Panc1 (cell line): Measurements from ENCODE around the gene LRRC8E. TPM values are rescaled to one million over a fixed set of nuclear protein-coding genes. Genes with fewer than 3 reads are reported as not detected.

ENCODE experiments used
- ATAC-seq: fragments of 200-7000 bp; cut with Tn5 transposase; 2 replicates; pipeline ENCODE4 v1.9.1; 2020; ENCODE audit warnings: mild to moderate bottlenecking, moderate library complexity
- BruUV-seq: library from RNA; stranded (reverse); fragments of 400-500 nt; replicated peaks from 2 replicates; lab custom pipeline; 2021; lab: Mats Ljungman, UMichigan
- CTCF ChIA-PET: fragments of 300-600 bp; sonication (Branson Sonifier 250); formaldehyde crosslinking; loops from one replicate; lab custom pipeline; 2022; ENCODE audit warnings: antibody characterized with exemption; lab: Charles Lee
- POLR2A ChIA-PET: fragments of 300-600 bp; sonication (Branson Sonifier 250); formaldehyde crosslinking; loops from one replicate; lab custom pipeline; 2022; ENCODE audit warnings: antibody characterized with exemption; lab: Charles Lee
- DNase-seq: peaks from one replicate; pipeline ENCODE4 v3.0.0-alpha.2; 2010; ENCODE audit warnings: low read depth, low spot score
- H3K27ac ChIP-seq: 2 replicates; pipeline ENCODE4 v1.5.1; 2011; ENCODE audit warnings: mild to moderate bottlenecking, low read length, inconsistent platforms
- H3K27me3 ChIP-seq: fragments of 200-500 bp; sonication (Bioruptor generic); 2 replicates; pipeline ENCODE4 v1.6.0; 2014; ENCODE audit warnings: low read length, inconsistent platforms; ENCODE audit not compliant: control insufficient read depth, insufficient read depth
- H3K36me3 ChIP-seq: fragments of 200-500 bp; sonication (Bioruptor generic); 2 replicates; pipeline ENCODE4 v1.5.1; 2014; ENCODE audit warnings: inconsistent platforms, mild to moderate bottlenecking, low read length, moderate library complexity; ENCODE audit not compliant: control insufficient read depth, insufficient read depth
- H3K4me1 ChIP-seq: 2 replicates; pipeline ENCODE4 v1.5.1; 2011; ENCODE audit warnings: inconsistent platforms, mild to moderate bottlenecking, low read length, moderate library complexity; ENCODE audit not compliant: control insufficient read depth, insufficient read depth
- H3K4me3 ChIP-seq, 2 experiments: 2 replicates each; pipeline ENCODE4 v1.5.1; 2011 to 2012; ENCODE audit warnings: low read depth in 2 of 2, low read length in 2 of 2, mild to moderate bottlenecking in 2 of 2, inconsistent platforms in 1 of 2, moderate library complexity in 1 of 2
- H3K9me3 ChIP-seq: fragments of 200-500 bp; sonication (Bioruptor generic); 2 replicates; pipeline ENCODE4 v1.5.1; 2014; ENCODE audit warnings: low read depth, mild to moderate bottlenecking, inconsistent platforms, low read length, moderate library complexity; ENCODE audit not compliant: control insufficient read depth, insufficient read depth
- CTCF ChIP-seq: fragments of 450-650 bp; IDR thresholded peaks from 2 replicates; pipeline ENCODE4 v1.5.1; 2017; ENCODE audit warnings: mild to moderate bottlenecking
- POLR2AphosphoS5 ChIP-seq: IDR thresholded peaks from 2 replicates; pipeline ENCODE4 v1.6.1; 2012; ENCODE audit warnings: mild to moderate bottlenecking, low read depth, low read length, moderate library complexity
- REST ChIP-seq, 2 experiments: IDR thresholded peaks; 2 replicates each; pipeline ENCODE4 v1.6.1; 2011 to 2012; ENCODE audit warnings: low read depth in 2 of 2, control low read depth in 1 of 2, low read length in 1 of 2, mild to moderate bottlenecking in 1 of 2, moderate library complexity in 1 of 2; ENCODE audit not compliant: insufficient read depth in 1 of 2
- SIN3A ChIP-seq: IDR thresholded peaks from 2 replicates; pipeline ENCODE4 v1.6.1; 2012; ENCODE audit warnings: low read depth, mild to moderate bottlenecking, low read length, moderate library complexity, borderline replicate concordance; ENCODE audit not compliant: insufficient read depth
- TCF7L2 ChIP-seq: IDR thresholded peaks from 2 replicates; pipeline ENCODE4 v1.6.1; 2011; ENCODE audit warnings: mild to moderate bottlenecking, low read depth, low read length, inconsistent platforms
- in situ Hi-C: cut with HindIII; loops from 2 replicates; pipeline ENCODE4 v1.10.0; 2016; ENCODE audit warnings: low sequenced_read_pairs, low pct_unique_long_range_greater_than_20kb
- intact Hi-C: fragments of 100-400 bp; cut with micrococcal nuclease; formaldehyde crosslinking; loops from one replicate; pipeline ENCODE4 v1.10.0; 2022; ENCODE audit not compliant: unreplicated experiment
- total RNA-seq: library from RNA; stranded (reverse); gene quantifications from one replicate; pipeline ENCODE4 v1.2.1, GENCODE V29; 2021; ENCODE audit not compliant: unreplicated experiment

LRRC8E gene
- total RNA-seq, 1 experiment from 2014 or later, result 5.0 TPM

DNA sequence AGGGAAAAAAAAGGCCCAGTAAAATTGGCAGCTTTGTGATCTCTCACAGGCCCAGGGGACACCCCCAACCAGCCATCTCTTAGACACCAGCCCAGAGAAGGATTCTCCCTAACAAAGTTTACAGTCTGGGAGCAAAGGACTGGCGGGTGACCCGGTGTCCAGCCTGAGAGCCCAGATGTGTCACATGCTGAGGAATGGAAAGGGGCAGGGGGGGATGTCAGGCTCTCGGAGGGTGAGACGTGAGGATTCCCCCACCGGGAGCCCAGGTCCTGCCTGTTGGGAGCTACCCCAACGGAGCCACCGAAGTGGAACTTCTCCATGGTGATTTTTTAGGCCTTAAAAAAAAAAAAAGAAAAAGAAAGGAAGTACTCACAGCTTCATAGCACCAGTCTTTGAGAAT is 42.5 kb downstream of the LRRC8E start:
- no peak for ATAC-seq
- Histone ChIP-seq H3K4me1 (peaks cover 44% of the 10 kb centered on the region), H3K4me3 (no peak overlapping the region), H3K27ac (peak overlapping the region; percentile 23; the same call in 1 of the 2 replicates), H3K9me3 (no peaks in the 10 kb centered on the region), H3K27me3 (no peaks in the 10 kb centered on the region), H3K36me3 (no peaks in the 10 kb centered on the region; the same call in 1 of the 2 replicates)
- in situ Hi-C loops (no loop called here), intact Hi-C loops (no loop called here)
- ChIA-PET POLR2A (interaction anchor here (1.2 kb wide), 1 partner anchor 13 kb away, joined by 3 read pairs; the partner anchor contains the start of gene TIMM44), CTCF (interaction anchor here (0.7 kb wide), 2 partner anchors 11 to 130 kb away, joined by 3 read pairs; no protein-coding TSS in a partner anchor)
- BruUV-seq, result no TSS peak
- TF ChIP-seq SIN3A, result no peak
- TF ChIP-seq POLR2AphosphoS5, result no peak
- TF ChIP-seq CTCF, result no peak
- TF ChIP-seq REST (IDR thresholded peaks at IDR 0.05; ENCODE audit: insufficient read depth in 1 of 2, low read depth in 2 of 2, low read length in 1 of 2), result no peak
- TF ChIP-seq TCF7L2, result no peak
- DNase-seq, result no peak

DNA sequence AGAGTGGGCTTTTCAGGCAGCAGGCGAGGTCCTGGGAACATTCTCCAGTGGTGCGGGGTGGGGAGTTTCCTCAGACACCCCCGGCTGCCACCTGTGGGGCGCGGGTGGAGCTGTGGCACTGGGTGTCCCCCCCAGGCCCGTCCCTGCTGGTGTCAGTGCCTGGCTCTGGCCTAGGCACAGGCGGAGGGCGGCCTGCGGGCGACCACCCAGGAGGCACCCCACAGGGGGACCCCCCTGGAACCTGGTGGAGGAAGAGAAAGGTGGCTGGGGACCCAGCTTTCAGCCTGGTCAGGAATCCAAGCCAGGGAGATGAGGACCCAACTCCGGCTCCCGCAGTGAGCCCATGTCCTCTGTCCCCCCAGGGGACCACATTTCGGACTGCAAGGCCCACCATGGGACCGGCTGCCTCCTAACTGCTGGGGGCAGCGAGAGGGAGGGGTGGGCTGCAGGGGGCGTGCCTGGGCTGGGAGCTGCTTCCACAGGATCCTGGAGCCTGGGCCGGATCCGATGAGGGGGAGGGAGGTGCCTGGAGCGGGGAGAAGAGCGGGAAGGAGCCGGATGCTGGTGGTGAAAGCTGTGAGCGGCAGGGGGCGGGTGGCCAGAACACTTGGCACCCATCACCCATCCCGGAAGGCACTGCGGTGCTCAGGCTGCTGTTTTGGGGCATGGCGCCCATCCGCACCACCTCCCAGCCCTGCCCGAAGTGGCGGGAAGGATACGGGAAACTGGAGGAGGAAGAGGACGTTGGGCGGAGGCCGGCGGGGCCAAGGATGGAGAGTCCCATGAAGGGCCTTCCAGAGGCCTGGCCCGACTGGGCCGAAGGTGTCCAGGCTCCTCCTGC is 43.1 kb downstream of the LRRC8E start:
- no TSS peak for BruUV-seq
- in situ Hi-C loops, result no loop called here
- intact Hi-C loops, result no loop called here
- POLR2A ChIA-PET, result interaction anchor here (1.2 kb wide), 1 partner anchor 12 kb away, joined by 3 read pairs; the partner anchor contains the start of gene TIMM44
- CTCF ChIA-PET, result interaction anchor here (0.7 kb wide), 2 partner anchors 10 to 130 kb away, joined by 3 read pairs; no protein-coding TSS in a partner anchor
- Histone ChIP-seq H3K4me3 (no peak overlapping the region), H3K36me3 (no peaks in the 10 kb centered on the region; the same call in 1 of the 2 replicates), H3K4me1 (peaks cover 41% of the 10 kb centered on the region), H3K9me3 (no peaks in the 10 kb centered on the region), H3K27me3 (no peaks in the 10 kb centered on the region), H3K27ac (peak overlapping the region; percentile 23; the same call in 1 of the 2 replicates)
- DNase-seq, result no peak
- ATAC-seq, result no peak
- TF ChIP-seq TCF7L2, result no peak
- TF ChIP-seq CTCF, result no peak
- TF ChIP-seq SIN3A, result no peak
- no peak for TF ChIP-seq REST (IDR thresholded peaks at IDR 0.05; ENCODE audit: insufficient read depth in 1 of 2, low read depth in 2 of 2, low read length in 1 of 2)
- no peak for TF ChIP-seq POLR2AphosphoS5
